HEK293 (cell line): ENCODE results near the gene KRTAP10-1.

Source experiments
- HOXA7 ChIP-seq: sonication (generic); formaldehyde crosslinking; IDR thresholded peaks from 2 replicates; pipeline ENCODE4 v1.8.1; 2022; ENCODE audit warnings: missing genetic modification reagents, borderline replicate concordance
- PATZ1 ChIP-seq: fragments of 450-650 bp; formaldehyde crosslinking; IDR thresholded peaks from 2 replicates; pipeline ENCODE4 v1.5.1; 2016; ENCODE audit warnings: missing biosample characterization, missing genetic modification characterization
- TRIM28 ChIP-seq: IDR thresholded peaks from 2 replicates; pipeline ENCODE4 v1.6.1; 2011; ENCODE audit warnings: low read length, control low read depth, borderline replicate concordance
- ZNF24 ChIP-seq: fragments of 450-650 bp; formaldehyde crosslinking; IDR thresholded peaks from 2 replicates; pipeline ENCODE4 v1.5.1; 2016; ENCODE audit warnings: missing biosample characterization, missing genetic modification characterization
- ZNF510 ChIP-seq: fragments of 450-650 bp; formaldehyde crosslinking; IDR thresholded peaks from 2 replicates; pipeline ENCODE4 v1.5.1; 2018; ENCODE audit warnings: mild to moderate bottlenecking, missing genetic modification characterization, missing biosample characterization; ENCODE audit not compliant: insufficient replicate concordance
- ZNF518A ChIP-seq: fragments of 450-650 bp; formaldehyde crosslinking; conservative IDR thresholded peaks from 2 replicates; pipeline ENCODE4 v1.5.1; 2016; ENCODE audit warnings: low read depth, missing biosample characterization, missing genetic modification characterization
- ZNF544 ChIP-seq: fragments of 450-650 bp; formaldehyde crosslinking; IDR thresholded peaks from 2 replicates; pipeline ENCODE4 v1.5.0; 2017; ENCODE audit warnings: missing biosample characterization, missing genetic modification characterization
- ZNF596 ChIP-seq: fragments of 450-650 bp; IDR thresholded peaks from 2 replicates; pipeline ENCODE4 v1.5.0; 2018; ENCODE audit warnings: missing biosample characterization, mild to moderate bottlenecking, missing genetic modification characterization, moderate library complexity
- ZSCAN23 ChIP-seq: fragments of 450-650 bp; formaldehyde crosslinking; IDR thresholded peaks from 2 replicates; pipeline ENCODE4 v1.5.1; 2016; ENCODE audit warnings: missing biosample characterization, missing genetic modification characterization
- ZSCAN30 ChIP-seq: fragments of 450-650 bp; IDR thresholded peaks from 2 replicates; pipeline ENCODE4 v1.5.1; 2018; ENCODE audit warnings: missing biosample characterization, mild to moderate bottlenecking, missing genetic modification characterization, moderate library complexity
- TF ChIP-seq, protein P1 (sequence below): fragments of 450-650 bp; formaldehyde crosslinking; IDR thresholded peaks from 2 replicates; pipeline ENCODE4 v1.5.1; 2016; ENCODE audit warnings: missing biosample characterization, missing genetic modification characterization
- TF ChIP-seq, protein P2 (sequence below): fragments of 450-650 bp; formaldehyde crosslinking; IDR thresholded peaks from 2 replicates; pipeline ENCODE4 v1.5.1; 2016; ENCODE audit warnings: missing biosample characterization, missing genetic modification characterization

GRCh38 chr21:44496564-44497550, 43.1 kb downstream of the KRTAP10-1 start:
- no peak for TF ChIP-seq ZNF510 (tag by site-specific recombination)
- TF ChIP-seq ZNF544: no peak
- no peak for TF ChIP-seq PATZ1
- TF ChIP-seq ZNF24 (tag by site-specific recombination): no peak
- TF ChIP-seq, protein P1, sequence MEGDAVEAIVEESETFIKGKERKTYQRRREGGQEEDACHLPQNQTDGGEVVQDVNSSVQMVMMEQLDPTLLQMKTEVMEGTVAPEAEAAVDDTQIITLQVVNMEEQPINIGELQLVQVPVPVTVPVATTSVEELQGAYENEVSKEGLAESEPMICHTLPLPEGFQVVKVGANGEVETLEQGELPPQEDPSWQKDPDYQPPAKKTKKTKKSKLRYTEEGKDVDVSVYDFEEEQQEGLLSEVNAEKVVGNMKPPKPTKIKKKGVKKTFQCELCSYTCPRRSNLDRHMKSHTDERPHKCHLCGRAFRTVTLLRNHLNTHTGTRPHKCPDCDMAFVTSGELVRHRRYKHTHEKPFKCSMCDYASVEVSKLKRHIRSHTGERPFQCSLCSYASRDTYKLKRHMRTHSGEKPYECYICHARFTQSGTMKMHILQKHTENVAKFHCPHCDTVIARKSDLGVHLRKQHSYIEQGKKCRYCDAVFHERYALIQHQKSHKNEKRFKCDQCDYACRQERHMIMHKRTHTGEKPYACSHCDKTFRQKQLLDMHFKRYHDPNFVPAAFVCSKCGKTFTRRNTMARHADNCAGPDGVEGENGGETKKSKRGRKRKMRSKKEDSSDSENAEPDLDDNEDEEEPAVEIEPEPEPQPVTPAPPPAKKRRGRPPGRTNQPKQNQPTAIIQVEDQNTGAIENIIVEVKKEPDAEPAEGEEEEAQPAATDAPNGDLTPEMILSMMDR: no peak
- no peak for TF ChIP-seq ZSCAN23 (tag by site-specific recombination)
- TF ChIP-seq TRIM28: no peak
- TF ChIP-seq HOXA7 (CRISPR knock-in tag): no peak
- TF ChIP-seq ZSCAN30 (tag by site-specific recombination): no peak
- no peak for TF ChIP-seq ZNF518A (tag by site-specific recombination)
- TF ChIP-seq, protein P2, sequence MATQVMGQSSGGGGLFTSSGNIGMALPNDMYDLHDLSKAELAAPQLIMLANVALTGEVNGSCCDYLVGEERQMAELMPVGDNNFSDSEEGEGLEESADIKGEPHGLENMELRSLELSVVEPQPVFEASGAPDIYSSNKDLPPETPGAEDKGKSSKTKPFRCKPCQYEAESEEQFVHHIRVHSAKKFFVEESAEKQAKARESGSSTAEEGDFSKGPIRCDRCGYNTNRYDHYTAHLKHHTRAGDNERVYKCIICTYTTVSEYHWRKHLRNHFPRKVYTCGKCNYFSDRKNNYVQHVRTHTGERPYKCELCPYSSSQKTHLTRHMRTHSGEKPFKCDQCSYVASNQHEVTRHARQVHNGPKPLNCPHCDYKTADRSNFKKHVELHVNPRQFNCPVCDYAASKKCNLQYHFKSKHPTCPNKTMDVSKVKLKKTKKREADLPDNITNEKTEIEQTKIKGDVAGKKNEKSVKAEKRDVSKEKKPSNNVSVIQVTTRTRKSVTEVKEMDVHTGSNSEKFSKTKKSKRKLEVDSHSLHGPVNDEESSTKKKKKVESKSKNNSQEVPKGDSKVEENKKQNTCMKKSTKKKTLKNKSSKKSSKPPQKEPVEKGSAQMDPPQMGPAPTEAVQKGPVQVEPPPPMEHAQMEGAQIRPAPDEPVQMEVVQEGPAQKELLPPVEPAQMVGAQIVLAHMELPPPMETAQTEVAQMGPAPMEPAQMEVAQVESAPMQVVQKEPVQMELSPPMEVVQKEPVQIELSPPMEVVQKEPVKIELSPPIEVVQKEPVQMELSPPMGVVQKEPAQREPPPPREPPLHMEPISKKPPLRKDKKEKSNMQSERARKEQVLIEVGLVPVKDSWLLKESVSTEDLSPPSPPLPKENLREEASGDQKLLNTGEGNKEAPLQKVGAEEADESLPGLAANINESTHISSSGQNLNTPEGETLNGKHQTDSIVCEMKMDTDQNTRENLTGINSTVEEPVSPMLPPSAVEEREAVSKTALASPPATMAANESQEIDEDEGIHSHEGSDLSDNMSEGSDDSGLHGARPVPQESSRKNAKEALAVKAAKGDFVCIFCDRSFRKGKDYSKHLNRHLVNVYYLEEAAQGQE (tag by site-specific recombination): no peak
- no peak for TF ChIP-seq ZNF596 (tag by site-specific recombination)
